CD8-positive, alpha-beta memory T cell (primary cell): ENCODE data around the gene SLC9A4. TPM values are rescaled to one million over a fixed set of nuclear protein-coding genes. Genes with fewer than 3 reads are reported as not detected.

Experiments used
- CTCF ChIA-PET: fragments of 350-600 bp; sonication (Branson Sonifier 250); formaldehyde crosslinking; loops from one replicate; lab custom pipeline; 2021; ENCODE audit warnings: antibody characterized with exemption; lab: Charles Lee
- POLR2A ChIA-PET: fragments of 350-600 bp; sonication (Branson Sonifier 250); formaldehyde crosslinking; loops from one replicate; lab custom pipeline; 2021; ENCODE audit warnings: antibody characterized with exemption; lab: Charles Lee
- DNase-seq, 5 donors: peaks; one replicate each; pipeline versions ENCODE4 v3.0.0 to v3.0.0-alpha.2; 2020 to 2022; ENCODE audit warnings: mixed read lengths in 1 of 5
- H3K27ac ChIP-seq: one replicate; pipeline ENCODE4 v1.7.0; 2013; ENCODE audit warnings: low read depth, mild to moderate bottlenecking, low read length, moderate library complexity
- H3K27me3 ChIP-seq: 2 replicates; pipeline ENCODE4 v1.7.0; 2013; ENCODE audit warnings: low read length, mild to moderate bottlenecking; ENCODE audit not compliant: insufficient read depth, poor library complexity, severe bottlenecking
- H3K36me3 ChIP-seq: 2 replicates; pipeline ENCODE4 v1.7.0; 2013; ENCODE audit warnings: mild to moderate bottlenecking, low read length, moderate library complexity; ENCODE audit not compliant: insufficient read depth
- H3K4me1 ChIP-seq: 2 replicates; pipeline ENCODE4 v1.7.0; 2013; ENCODE audit warnings: mild to moderate bottlenecking, low read length, moderate library complexity; ENCODE audit not compliant: insufficient read depth
- H3K4me3 ChIP-seq: 2 replicates; pipeline ENCODE4 v1.7.0; 2013; ENCODE audit warnings: mild to moderate bottlenecking, low read length
- H3K9me3 ChIP-seq: 2 replicates; pipeline ENCODE4 v1.7.0; 2013; ENCODE audit warnings: mild to moderate bottlenecking, low read length
- H3K27ac Mint-ChIP-seq, 8 donors: one replicate each; pipeline ENCODE4 v1.8.0; 2020 to 2021; ENCODE audit warnings: mixed read lengths in 8 of 8, mild to moderate bottlenecking in 6 of 8, inconsistent platforms in 3 of 8, moderate library complexity in 3 of 8
- H3K27me3 Mint-ChIP-seq, 2 donors: one replicate each; pipeline ENCODE4 v1.8.0; 2020 to 2021; ENCODE audit warnings: mixed read lengths in 2 of 2, mild to moderate bottlenecking in 1 of 2, moderate library complexity in 1 of 2
- H3K36me3 Mint-ChIP-seq, 3 donors: one replicate each; pipeline ENCODE4 v1.8.0; 2020 to 2021; ENCODE audit warnings: mixed read lengths in 3 of 3, inconsistent platforms in 1 of 3, mild to moderate bottlenecking in 1 of 3
- H3K4me1 Mint-ChIP-seq, 3 donors: one replicate each; pipeline ENCODE4 v1.8.0; 2020 to 2021; ENCODE audit warnings: mixed read lengths in 3 of 3, inconsistent platforms in 1 of 3, mild to moderate bottlenecking in 1 of 3
- H3K4me3 Mint-ChIP-seq, 7 donors: one replicate each; pipeline ENCODE4 v1.8.0; 2020 to 2021; ENCODE audit warnings: mixed read lengths in 7 of 7, mild to moderate bottlenecking in 6 of 7, moderate library complexity in 4 of 7, inconsistent platforms in 2 of 7
- H3K9me3 Mint-ChIP-seq, 5 donors: one replicate each; pipeline ENCODE4 v1.8.0; 2020 to 2022; ENCODE audit warnings: mixed read lengths in 5 of 5, mild to moderate bottlenecking in 3 of 5, moderate library complexity in 2 of 5, inconsistent platforms in 1 of 5
- polyA plus RNA-seq: library from polyadenylated mRNA; unstranded; fragments of 300-500 nt; fragmentation: Illumina TruSeq; gene quantifications from one replicate; pipeline ENCODE4 v1.2.3, GENCODE V29; 2021
- total RNA-seq, 2 experiments: library from RNA; stranded (reverse); gene quantifications; one replicate each; pipeline ENCODE4 v1.2.3, GENCODE V29; 2021

The SLC9A4 gene
- total and polyA plus RNA-seq, 3 experiments from 2014 or later, result not detected

GRCh38 chr2:102439065-102439695, 33.8 kb upstream of the SLC9A4 start:
- H3K27me3 ChIP-seq, result no peaks in the 10 kb centered on the region
- H3K27ac Mint-ChIP-seq, result no peak overlapping the region
- no peak for DNase-seq
- H3K27me3 Mint-ChIP-seq, result no peaks in the 10 kb centered on the region
- H3K4me3 ChIP-seq, result no peak overlapping the region
- H3K27ac ChIP-seq, result no peak overlapping the region
- H3K36me3 ChIP-seq, result no peaks in the 10 kb centered on the region
- H3K4me3 Mint-ChIP-seq, result no peak overlapping the region
- peaks cover 0 to 4% (median 0%) of the 10 kb centered on the region in 3 donors for H3K36me3 Mint-ChIP-seq
- POLR2A ChIA-PET, result no interaction called here
- H3K4me1 ChIP-seq, result peaks cover 16% of the 10 kb centered on the region
- H3K9me3 ChIP-seq, result no peaks in the 10 kb centered on the region
- H3K4me1 Mint-ChIP-seq, result peaks cover 27 to 40% (median 30%) of the 10 kb centered on the region in 3 donors
- CTCF ChIA-PET, result interaction anchor here (1.3 kb wide), 1 partner anchor 198 kb away, joined by 4 read pairs; no protein-coding TSS in a partner anchor
- H3K9me3 Mint-ChIP-seq, result no peaks in the 10 kb centered on the region

DNA sequence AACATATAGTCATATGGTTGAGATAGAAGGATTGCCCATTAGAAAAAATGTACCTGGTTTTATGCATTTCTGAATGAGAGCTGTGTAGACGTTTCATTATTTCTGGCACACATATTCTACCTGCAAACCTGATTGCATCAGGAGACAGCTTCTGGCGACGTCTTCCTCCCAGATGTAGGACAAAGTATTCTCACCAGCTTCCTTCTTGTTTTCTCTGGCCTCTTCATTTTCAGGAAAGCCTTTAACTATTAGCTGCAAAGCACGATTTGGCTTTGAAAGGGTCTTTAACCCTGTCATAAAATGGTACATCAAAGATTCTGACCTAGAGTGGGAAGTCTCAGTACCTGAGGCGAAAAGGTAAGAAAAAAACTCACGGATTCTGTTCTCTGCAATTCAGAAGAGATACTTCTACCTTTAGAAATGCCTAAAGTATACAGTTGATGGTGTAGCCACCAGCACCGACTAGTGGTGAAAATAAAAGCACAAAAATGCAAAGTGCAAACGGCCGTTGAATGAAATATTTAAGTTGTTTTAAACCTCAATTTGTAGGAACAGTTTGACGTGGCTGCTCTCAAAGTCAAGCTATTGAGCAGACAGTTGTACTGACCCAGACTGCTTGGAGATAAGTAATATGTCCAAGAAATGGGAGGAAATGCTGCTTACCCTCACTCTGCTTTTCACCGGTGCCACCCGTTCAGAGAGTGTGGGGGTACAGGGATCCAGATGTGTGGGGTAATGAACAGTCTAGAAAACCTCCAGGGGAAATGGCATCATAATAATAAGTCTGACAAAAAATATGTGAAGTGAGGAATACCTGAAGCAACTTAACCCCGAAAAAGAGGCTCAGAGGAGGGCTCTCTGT, 29.8 kb upstream of the SLC9A4 start:
- Histone ChIP-seq H3K4me1 (peaks cover 6% of the 10 kb centered on the region), H3K36me3 (no peaks in the 10 kb centered on the region), H3K27ac (no peak overlapping the region), H3K27me3 (no peaks in the 10 kb centered on the region), H3K4me3 (no peak overlapping the region), H3K9me3 (no peaks in the 10 kb centered on the region)
- CTCF ChIA-PET, result interaction anchor here (0.6 to 3.0 kb wide), 28 partner anchors 8 to 431 kb away, joined by 3 to 31 read pairs (median 4); partner anchors contain the start of genes IL18R1 and IL1R1
- Mint-ChIP-seq H3K27me3 (no peaks in the 10 kb centered on the region), H3K27ac (peak overlapping the region; percentile 0 to 83 (median 42)), H3K4me3 (peak overlapping the region in 5 of 7 donors; percentile 23 to 62 (median 45)), H3K4me1 (peaks cover 6 to 18% (median 8%) of the 10 kb centered on the region in 3 donors), H3K9me3 (no peaks in the 10 kb centered on the region), H3K36me3 (no peaks in the 10 kb centered on the region)
- peak in 4 of 5 donors; percentile 17 to 51 (median 40) for DNase-seq
- POLR2A ChIA-PET, result interaction anchor here (0.5 kb wide), 1 partner anchor 128 kb away, joined by 3 read pairs; no protein-coding TSS in a partner anchor

DNA sequence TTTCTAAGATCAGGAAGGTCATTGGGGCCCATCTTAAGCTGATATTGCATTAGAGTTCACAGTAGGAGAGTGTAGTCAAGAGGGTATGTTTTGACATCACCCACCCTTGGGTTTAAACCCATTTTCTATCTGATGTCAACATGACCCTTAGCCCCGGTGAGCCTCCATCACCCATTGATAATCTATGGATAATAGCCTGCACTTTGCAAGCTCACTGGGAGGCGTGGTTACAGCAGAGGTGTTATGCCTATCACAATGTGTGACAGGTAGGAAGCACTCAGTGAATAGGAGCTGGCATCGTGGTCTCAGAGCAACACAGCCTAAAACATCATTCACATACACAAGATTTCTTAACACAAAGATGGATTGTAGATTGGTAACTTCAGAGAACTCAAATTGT, 28.8 kb upstream of the SLC9A4 start:
- Mint-ChIP-seq H3K9me3 (no peaks in the 10 kb centered on the region), H3K4me1 (peaks cover 6 to 18% (median 8%) of the 10 kb centered on the region in 3 donors), H3K36me3 (no peaks in the 10 kb centered on the region), H3K27ac (peak overlapping the region in 2 of 8 donors; percentile 32 to 42), H3K4me3 (peak overlapping the region in 1 of 7 donors; percentile 33), H3K27me3 (no peaks in the 10 kb centered on the region)
- POLR2A ChIA-PET, result no interaction called here
- Histone ChIP-seq H3K4me3 (no peak overlapping the region), H3K27me3 (no peaks in the 10 kb centered on the region), H3K4me1 (peaks cover 6% of the 10 kb centered on the region), H3K27ac (no peak overlapping the region), H3K9me3 (no peaks in the 10 kb centered on the region), H3K36me3 (no peaks in the 10 kb centered on the region)
- no peak for DNase-seq
- CTCF ChIA-PET, result interaction anchor here (0.7 to 2.8 kb wide), 16 partner anchors 14 to 561 kb away, joined by 3 to 31 read pairs (median 6); partner anchors contain the start of genes IL18R1 and IL1R1

DNA sequence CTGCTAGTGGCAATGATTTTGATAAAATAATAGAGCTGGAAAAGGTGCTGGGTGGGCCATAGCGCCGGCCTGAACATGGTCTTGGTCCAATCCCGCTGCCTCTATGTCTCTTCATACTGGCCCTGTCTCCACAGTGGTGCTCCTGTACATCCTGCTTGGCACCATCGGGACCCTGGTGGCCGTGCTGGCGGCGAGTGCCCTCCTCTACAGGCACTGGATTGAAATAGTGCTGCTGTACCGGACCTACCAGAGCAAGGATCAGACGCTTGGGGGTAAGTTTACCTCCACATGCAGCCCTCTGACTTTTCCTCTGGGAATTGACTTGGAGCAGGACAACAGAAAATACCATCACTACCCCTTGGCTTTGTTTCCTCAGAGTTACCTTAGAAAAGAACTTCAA, 26.1 kb upstream of the SLC9A4 start:
- H3K4me1 Mint-ChIP-seq, result peaks cover 6 to 16% (median 8%) of the 10 kb centered on the region in 3 donors
- ChIA-PET CTCF (interaction anchor here (1.6 to 2.4 kb wide), 2 partner anchors 206 to 427 kb away, joined by 6 to 10 read pairs; no protein-coding TSS in a partner anchor), POLR2A (no interaction called here)
- H3K4me3 Mint-ChIP-seq, result no peak overlapping the region
- Histone ChIP-seq H3K9me3 (no peaks in the 10 kb centered on the region), H3K4me1 (peaks cover 6% of the 10 kb centered on the region), H3K4me3 (no peak overlapping the region), H3K36me3 (no peaks in the 10 kb centered on the region), H3K27ac (no peak overlapping the region), H3K27me3 (no peaks in the 10 kb centered on the region)
- no peaks in the 10 kb centered on the region for H3K9me3 Mint-ChIP-seq
- no peak for DNase-seq
- no peaks in the 10 kb centered on the region for H3K27me3 Mint-ChIP-seq
- H3K27ac Mint-ChIP-seq, result no peak overlapping the region
- peaks cover 0 to 2% (median 0%) of the 10 kb centered on the region in 3 donors for H3K36me3 Mint-ChIP-seq

DNA sequence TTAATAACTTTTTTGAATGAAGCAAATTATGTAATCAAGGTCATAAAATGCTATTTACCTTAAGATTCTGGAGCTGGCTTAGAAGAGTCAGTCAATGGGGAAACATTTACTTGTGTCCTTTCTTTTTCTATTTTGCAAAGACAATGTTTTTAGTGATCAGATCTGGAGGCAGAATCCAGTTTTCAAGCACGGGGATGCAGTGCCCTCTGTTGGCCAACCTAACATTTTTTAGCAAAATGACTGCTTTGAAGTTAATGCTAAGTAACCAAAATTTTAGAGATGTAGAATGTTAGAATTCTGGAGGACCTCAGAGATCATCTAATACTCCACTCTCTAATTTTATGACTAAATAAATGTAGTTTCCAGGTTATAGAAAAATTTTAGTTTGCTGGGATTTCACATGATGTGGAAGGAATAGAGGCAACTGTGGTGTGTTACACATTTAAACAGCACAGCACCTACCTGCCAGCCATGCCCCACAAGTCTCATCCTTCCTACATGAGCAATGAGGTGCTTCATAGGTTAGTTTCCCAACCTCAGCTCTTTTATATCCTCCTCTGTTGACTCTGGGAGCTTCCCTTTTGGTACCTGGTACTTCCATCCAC, 23.6 kb upstream of the SLC9A4 start:
- Histone ChIP-seq H3K4me1 (no peaks in the 10 kb centered on the region), H3K27me3 (no peaks in the 10 kb centered on the region), H3K9me3 (no peaks in the 10 kb centered on the region), H3K4me3 (no peak overlapping the region), H3K27ac (no peak overlapping the region), H3K36me3 (no peaks in the 10 kb centered on the region)
- peak; percentile 34 to 67 (median 45) for DNase-seq
- Mint-ChIP-seq H3K27me3 (no peaks in the 10 kb centered on the region), H3K27ac (peak overlapping the region in 2 of 8 donors; percentile 79 to 86), H3K4me3 (no peak overlapping the region), H3K36me3 (peaks cover 0 to 3% (median 2%) of the 10 kb centered on the region in 3 donors), H3K4me1 (peaks cover 0 to 9% (median 6%) of the 10 kb centered on the region in 3 donors), H3K9me3 (no peaks in the 10 kb centered on the region)
- ChIA-PET POLR2A (no interaction called here), CTCF (interaction anchor here (0.8 to 2.8 kb wide), 9 partner anchors 16 to 429 kb away, joined by 3 to 18 read pairs (median 3); no protein-coding TSS in a partner anchor)

DNA sequence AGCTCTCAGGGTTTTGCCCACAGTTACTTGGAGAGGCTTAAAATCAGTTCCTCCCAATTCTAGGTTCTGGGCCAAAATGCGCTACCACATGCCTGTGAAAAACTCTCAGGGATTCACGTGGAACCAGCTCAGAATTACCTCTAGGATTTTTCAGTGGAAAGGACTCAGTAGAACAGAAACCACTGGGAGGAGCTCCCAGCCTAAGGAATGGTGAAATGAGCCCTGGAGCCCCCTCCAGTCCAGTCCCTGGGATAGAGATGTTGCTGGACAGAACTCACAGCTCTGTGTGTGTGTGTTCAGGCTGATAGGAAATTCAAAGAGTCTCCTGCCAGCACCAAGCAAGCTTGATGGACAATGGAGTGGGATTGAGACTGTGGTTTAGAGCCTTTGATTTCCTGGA, 21.1 kb upstream of the SLC9A4 start:
- no peaks in the 10 kb centered on the region for H3K9me3 ChIP-seq
- H3K4me3 ChIP-seq, result no peak overlapping the region
- no peaks in the 10 kb centered on the region for H3K27me3 ChIP-seq
- H3K36me3 Mint-ChIP-seq, result peaks cover 0 to 10% (median 2%) of the 10 kb centered on the region in 3 donors
- no peak overlapping the region for H3K27ac Mint-ChIP-seq
- H3K9me3 Mint-ChIP-seq, result peaks cover 0 to 5% (median 3%) of the 10 kb centered on the region in 5 donors
- H3K4me1 Mint-ChIP-seq, result peaks cover 0 to 9% (median 6%) of the 10 kb centered on the region in 3 donors
- no peak overlapping the region for H3K27ac ChIP-seq
- H3K4me3 Mint-ChIP-seq, result no peak overlapping the region
- ChIA-PET CTCF (interaction anchor here (0.8 to 3.3 kb wide), 5 partner anchors 9 to 446 kb away, joined by 3 to 13 read pairs (median 4); no protein-coding TSS in a partner anchor), POLR2A (no interaction called here)
- H3K36me3 ChIP-seq, result no peaks in the 10 kb centered on the region
- H3K4me1 ChIP-seq, result no peaks in the 10 kb centered on the region
- H3K27me3 Mint-ChIP-seq, result peaks cover 0 to 5% of the 10 kb centered on the region in 2 donors
- no peak for DNase-seq

DNA sequence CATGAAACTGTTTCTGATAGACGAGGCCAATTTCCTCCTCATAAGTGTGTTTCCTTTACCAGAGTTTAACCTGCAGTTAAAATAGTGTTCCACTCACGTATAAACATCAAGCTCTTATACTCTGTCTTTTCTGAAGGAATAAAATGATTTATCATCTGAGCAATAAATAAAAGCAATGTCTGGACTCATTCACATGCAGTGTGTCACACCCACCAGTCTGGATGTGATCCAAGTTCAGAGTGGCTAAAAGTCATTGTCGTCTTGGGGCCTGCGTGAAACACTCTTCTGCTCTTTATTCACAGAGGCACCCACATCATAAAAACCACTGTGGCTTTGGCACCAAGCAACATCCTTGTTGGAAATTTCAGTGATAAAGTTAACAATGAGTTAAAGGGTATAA, 19.5 kb upstream of the SLC9A4 start:
- Histone ChIP-seq H3K27ac (no peak overlapping the region), H3K27me3 (no peaks in the 10 kb centered on the region), H3K36me3 (no peaks in the 10 kb centered on the region), H3K9me3 (no peaks in the 10 kb centered on the region), H3K4me3 (no peak overlapping the region), H3K4me1 (no peaks in the 10 kb centered on the region)
- no peak overlapping the region for H3K4me3 Mint-ChIP-seq
- H3K27me3 Mint-ChIP-seq, result peaks cover 0 to 5% of the 10 kb centered on the region in 2 donors
- H3K27ac Mint-ChIP-seq, result peak overlapping the region in 2 of 8 donors; percentile 19 to 43
- peaks cover 0 to 9% (median 6%) of the 10 kb centered on the region in 3 donors for H3K4me1 Mint-ChIP-seq
- POLR2A ChIA-PET, result no interaction called here
- peaks cover 0 to 5% (median 3%) of the 10 kb centered on the region in 5 donors for H3K9me3 Mint-ChIP-seq
- H3K36me3 Mint-ChIP-seq, result peaks cover 0 to 10% (median 2%) of the 10 kb centered on the region in 3 donors
- DNase-seq, result no peak
- CTCF ChIA-PET, result interaction anchor here (1.1 to 3.3 kb wide), 2 partner anchors 11 to 213 kb away, joined by 3 to 13 read pairs; no protein-coding TSS in a partner anchor
